HG02885 (cell line): ENCODE measurements around the gene PLBD2.
"Not testable (repeated sequence)": the region's sequence is repeated elsewhere in the genome, so short reads cannot be mapped to it uniquely, and the experiment has no call there.

Experiments
- ATAC-seq: cut with Tn5 transposase; IDR thresholded peaks from one replicate; pipeline ENCODE4 v1.9.1; 2021; ENCODE audit warnings: mild to moderate bottlenecking; ENCODE audit not compliant: unreplicated experiment, poor library complexity

The PLBD2 gene

GRCh38 chr12:113333877-113334785, 24.3 kb upstream of the PLBD2 start:
- ATAC-seq: peak; percentile 7

GRCh38 chr12:113334786-113335539, 23.4 kb upstream of the PLBD2 start, which contains the start of gene SLC8B1:
TSS of gene SLC8B1 (minus strand) at chr12:113335109. CDS start at chr12:113332878, 2,231 bp downstream.
- peak; percentile 97 for ATAC-seq

- ATAC-seq: no peak
Measured at GRCh38 chr12:113339540-113339939, 18.8 kb upstream of the PLBD2 start.

GRCh38 chr12:113340061-113340460, 18.3 kb upstream of the PLBD2 start:
- no peak for ATAC-seq

- no peak for ATAC-seq
Measured at GRCh38 chr12:113341535-113341934, 16.9 kb upstream of the PLBD2 start.

GRCh38 chr12:113345318-113345717, 13.1 kb upstream of the PLBD2 start:
- ATAC-seq: no peak

GRCh38 chr12:113346353-113346752, 12.0 kb upstream of the PLBD2 start:
- ATAC-seq: no peak

- ATAC-seq: no peak
Measured at GRCh38 chr12:113347107-113347506, 11.3 kb upstream of the PLBD2 start.

- no peak for ATAC-seq
Measured at GRCh38 chr12:113347892-113348291, 10.5 kb upstream of the PLBD2 start.

GRCh38 chr12:113348849-113349536, 9.4 kb upstream of the PLBD2 start:
- ATAC-seq: no peak

GRCh38 chr12:113351089-113351488, 7.3 kb upstream of the PLBD2 start:
- ATAC-seq: no peak

GRCh38 chr12:113354192-113354591, 4.2 kb upstream of the PLBD2 start:
- not testable (repeated sequence) for ATAC-seq

GRCh38 chr12:113359133-113359938, 949 bp downstream of the PLBD2 start:
- ATAC-seq: peak; percentile 12

- ATAC-seq: no peak
Measured at GRCh38 chr12:113359939-113360748, 1.8 kb downstream of the PLBD2 start.

- ATAC-seq: no peak
Measured at GRCh38 chr12:113361574-113362370, 3.4 kb downstream of the PLBD2 start.

GRCh38 chr12:113364698-113365097, 6.3 kb downstream of the PLBD2 start:
- no peak for ATAC-seq

GRCh38 chr12:113365639-113366395, 7.4 kb downstream of the PLBD2 start:
- no peak for ATAC-seq

- no peak for ATAC-seq
Measured at GRCh38 chr12:113366827-113367226, 8.4 kb downstream of the PLBD2 start.
